HL-60/S4 treated with retinoic acid at 250 ng/mL for 4 days and 3 days (cell line): Measurements from ENCODE around the gene PQBP1.

Source experiments
- in situ Hi-C: fragments of 300-500 bp; cut with MboI; formaldehyde crosslinking; loops from 2 replicates; pipeline ENCODE4 v1.7.0; 2022; ENCODE audit warnings: low sequenced_read_pairs

Gene PQBP1

GRCh38 chrX:48920718-48921104 is 23.0 kb downstream of the PQBP1 start:
- in situ Hi-C loops: no loop called here

DNA sequence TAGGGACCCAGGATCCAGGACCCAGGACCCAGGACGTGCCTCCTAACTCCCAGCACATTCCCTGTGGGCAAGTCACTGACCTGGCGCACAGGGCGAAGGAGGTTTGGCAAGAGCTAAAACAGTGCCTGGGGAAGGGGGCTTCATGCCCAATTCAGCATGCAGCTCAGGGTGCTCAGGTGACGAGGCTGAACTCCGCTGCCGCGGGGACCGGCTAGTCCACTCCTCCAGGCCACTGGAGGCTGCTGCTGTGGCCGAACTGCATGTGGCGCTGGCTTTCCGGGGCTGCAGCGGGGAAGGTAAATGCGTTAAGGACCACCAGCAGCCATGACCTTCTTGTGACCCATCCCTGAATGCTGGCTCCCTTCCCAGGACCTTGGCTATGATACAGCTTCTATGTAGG is 26.0 kb downstream of the PQBP1 start:
- in situ Hi-C loops: no loop called here

- in situ Hi-C loops: no loop called here
Measured at GRCh38 chrX:48924270-48924669, 26.5 kb downstream of the PQBP1 start.

GRCh38 chrX:48927123-48927522 is 29.4 kb downstream of the PQBP1 start:
- in situ Hi-C loops: no loop called here

GRCh38 chrX:48927736-48928382 is 30.1 kb downstream of the PQBP1 start:
- in situ Hi-C loops: no loop called here

DNA sequence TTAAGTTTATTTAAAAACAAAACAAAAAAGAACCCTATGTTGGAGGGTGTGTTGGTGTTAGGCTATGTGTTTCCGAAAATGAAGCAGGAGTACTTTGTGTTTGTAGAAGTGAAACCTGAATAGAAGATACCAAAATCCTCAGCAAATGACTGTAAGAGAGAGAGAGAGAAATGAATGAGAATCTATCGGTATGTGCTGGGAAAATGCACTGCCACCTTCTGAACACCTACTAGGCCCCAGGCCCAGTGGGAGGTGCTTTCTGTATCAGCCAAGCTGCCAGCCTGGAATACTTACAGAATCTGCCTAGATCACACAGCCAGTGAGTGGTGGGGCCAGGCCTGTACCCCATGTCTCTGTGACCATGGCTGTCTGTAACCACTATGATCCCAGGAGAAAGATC is 36.0 kb downstream of the PQBP1 start:
- in situ Hi-C loops: no loop called here

GRCh38 chrX:48934581-48935300 is 37.0 kb downstream of the PQBP1 start:
- in situ Hi-C loops: no loop called here

DNA sequence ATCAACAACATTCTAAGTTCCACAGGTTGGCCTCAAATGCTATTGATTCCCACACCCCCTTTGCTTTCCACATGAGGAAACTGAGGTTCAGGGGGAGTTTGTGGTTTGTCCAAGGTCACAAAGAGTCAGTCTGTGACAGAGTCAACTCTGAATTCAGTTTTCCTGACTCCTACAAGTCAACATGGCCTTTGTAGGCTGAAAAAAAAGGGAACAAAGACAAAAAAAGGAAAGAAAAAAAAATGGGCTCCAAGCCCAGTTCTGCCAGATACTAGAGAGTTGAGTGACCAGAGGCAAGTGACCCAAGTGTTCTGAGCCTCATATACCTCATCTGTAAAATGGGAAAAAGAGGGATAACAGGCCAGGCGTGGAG is 37.6 kb downstream of the PQBP1 start:
- in situ Hi-C loops: no loop called here

DNA sequence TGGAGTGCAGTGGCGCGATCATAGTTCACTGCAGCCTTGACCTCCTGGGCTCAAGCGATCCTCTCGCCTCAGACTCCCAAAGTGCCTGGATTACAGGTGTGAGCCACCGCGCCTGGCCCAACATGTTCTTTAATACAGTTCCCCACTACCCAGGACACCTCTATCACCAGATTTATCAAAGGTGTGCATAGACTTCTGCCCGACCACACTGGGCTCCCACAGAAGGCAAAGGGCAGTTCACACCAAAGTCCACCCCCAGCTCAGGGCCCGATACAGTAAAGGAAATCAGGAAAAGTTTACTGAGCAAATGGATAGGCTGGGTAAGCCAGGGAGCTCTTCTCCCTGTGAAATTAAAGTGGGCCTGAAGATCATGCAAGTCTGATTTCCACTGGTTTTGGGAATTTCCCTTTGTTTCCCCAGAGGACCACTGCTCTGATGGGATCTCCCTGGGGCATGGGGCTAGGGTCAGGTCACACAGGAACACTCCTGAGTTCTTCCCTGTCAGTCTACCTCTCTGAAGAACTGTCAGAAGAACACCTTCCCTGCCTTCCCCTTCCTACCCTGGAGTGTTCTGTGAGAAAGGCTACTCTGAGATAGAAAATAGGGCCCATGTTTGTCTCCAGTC is 38.8 kb downstream of the PQBP1 start:
- in situ Hi-C loops: no loop called here

GRCh38 chrX:48937054-48937907 is 39.6 kb downstream of the PQBP1 start:
- in situ Hi-C loops: no loop called here

GRCh38 chrX:48938721-48939425 is 41.1 kb downstream of the PQBP1 start:
- in situ Hi-C loops: no loop called here

GRCh38 chrX:48939524-48940228 is 41.9 kb downstream of the PQBP1 start:
- in situ Hi-C loops: no loop called here

GRCh38 chrX:48940404-48940955 is 42.8 kb downstream of the PQBP1 start:
- in situ Hi-C loops: no loop called here

GRCh38 chrX:48942895-48943294 is 45.2 kb downstream of the PQBP1 start:
- in situ Hi-C loops: no loop called here

GRCh38 chrX:48945517-48946348 is 48.0 kb downstream of the PQBP1 start:
- in situ Hi-C loops: no loop called here

GRCh38 chrX:48948589-48948988 is 50.9 kb downstream of the PQBP1 start:
- in situ Hi-C loops: no loop called here
